Neural progenitor cell (in vitro differentiated cells): ENCODE results near the gene MAGI1.

ENCODE experiments used
- EZH2 ChIP-seq: fragments of 200-600 bp; sonication (generic); IDR thresholded peaks from 2 replicates; pipeline ENCODE4 v1.6.1; 2017; ENCODE audit warnings: antibody characterized with exemption, mild to moderate bottlenecking, moderate library complexity
- TF ChIP-seq, protein P1 (sequence below): fragments of 200-600 bp; sonication (generic); IDR thresholded peaks from 2 replicates; pipeline ENCODE4 v1.5.1; 2017; ENCODE audit warnings: antibody characterized with exemption, mild to moderate bottlenecking

DNA sequence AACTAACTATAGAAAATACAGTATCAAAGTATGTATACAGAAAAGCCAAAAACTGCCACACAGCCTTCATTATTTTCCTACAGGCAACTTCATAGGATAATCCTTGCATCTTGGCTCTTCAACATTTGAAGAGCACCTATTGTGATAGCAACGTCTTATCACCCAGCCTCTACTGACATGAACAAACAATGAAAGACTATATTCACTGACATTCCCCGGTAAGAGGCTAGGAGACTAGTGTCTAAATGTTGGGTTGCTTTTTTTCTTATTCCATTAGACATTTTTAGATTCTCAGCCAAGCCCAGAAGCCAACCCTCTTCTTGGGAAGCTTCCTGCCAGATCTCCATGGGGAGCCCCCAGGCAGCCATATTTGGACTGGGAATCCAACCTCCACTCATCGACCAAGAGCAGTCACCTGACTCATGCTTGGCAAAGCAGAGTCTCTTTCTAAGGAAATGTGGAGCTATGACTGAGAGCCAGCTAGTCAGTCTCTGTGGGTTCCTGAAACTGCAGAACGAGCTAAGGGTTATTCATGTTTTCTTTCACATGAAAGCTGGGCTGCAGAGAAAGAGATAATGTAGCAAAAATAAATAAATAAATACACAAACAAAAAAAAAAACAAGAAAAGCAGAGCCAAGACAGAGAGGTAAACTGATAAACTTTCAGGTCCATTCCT is 227.5 kb downstream of the MAGI1 start:
- TF ChIP-seq EZH2 = no peak
- TF ChIP-seq, protein P1, sequence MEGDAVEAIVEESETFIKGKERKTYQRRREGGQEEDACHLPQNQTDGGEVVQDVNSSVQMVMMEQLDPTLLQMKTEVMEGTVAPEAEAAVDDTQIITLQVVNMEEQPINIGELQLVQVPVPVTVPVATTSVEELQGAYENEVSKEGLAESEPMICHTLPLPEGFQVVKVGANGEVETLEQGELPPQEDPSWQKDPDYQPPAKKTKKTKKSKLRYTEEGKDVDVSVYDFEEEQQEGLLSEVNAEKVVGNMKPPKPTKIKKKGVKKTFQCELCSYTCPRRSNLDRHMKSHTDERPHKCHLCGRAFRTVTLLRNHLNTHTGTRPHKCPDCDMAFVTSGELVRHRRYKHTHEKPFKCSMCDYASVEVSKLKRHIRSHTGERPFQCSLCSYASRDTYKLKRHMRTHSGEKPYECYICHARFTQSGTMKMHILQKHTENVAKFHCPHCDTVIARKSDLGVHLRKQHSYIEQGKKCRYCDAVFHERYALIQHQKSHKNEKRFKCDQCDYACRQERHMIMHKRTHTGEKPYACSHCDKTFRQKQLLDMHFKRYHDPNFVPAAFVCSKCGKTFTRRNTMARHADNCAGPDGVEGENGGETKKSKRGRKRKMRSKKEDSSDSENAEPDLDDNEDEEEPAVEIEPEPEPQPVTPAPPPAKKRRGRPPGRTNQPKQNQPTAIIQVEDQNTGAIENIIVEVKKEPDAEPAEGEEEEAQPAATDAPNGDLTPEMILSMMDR = no peak
